Lung (tissue), 12 donors: Measurements from ENCODE around the gene BOLL. TPM values are rescaled to one million over a fixed set of nuclear protein-coding genes. Genes with fewer than 3 reads are reported as not detected.
"Not testable (repeated sequence)": the region's sequence is repeated elsewhere in the genome, so short reads cannot be mapped to it uniquely, and the experiment has no call there.

Experiments
- ATAC-seq: fragments of 200-7000 bp; cut with Tn5 transposase; one replicate; pipeline ENCODE4 v1.9.1; 2020; ENCODE audit warnings: moderate number of reproducible peaks; ENCODE audit not compliant: insufficient read depth, low FRiP score
- DNase-seq, 3 donors: peaks; one replicate each; pipeline ENCODE4 v3.0.0-alpha.2; 2013 to 2017
- H3K27ac ChIP-seq, 2 donors: one replicate each; pipeline ENCODE4 v1.5.1; 2013; ENCODE audit warnings: mild to moderate bottlenecking in 2 of 2, moderate library complexity in 2 of 2, control low read depth in 1 of 2, inconsistent platforms in 1 of 2, low read depth in 1 of 2, low read length in 1 of 2
- H3K27me3 ChIP-seq, 3 donors: one replicate each; pipeline ENCODE4 v1.5.1; 2013; ENCODE audit warnings: low read length in 2 of 3; ENCODE audit not compliant: control insufficient read depth in 3 of 3, insufficient read depth in 3 of 3
- H3K36me3 ChIP-seq, 4 donors: one replicate each; pipeline ENCODE4 v1.5.1; 2013; ENCODE audit warnings: low read length in 4 of 4, mild to moderate bottlenecking in 1 of 4, moderate library complexity in 1 of 4; ENCODE audit not compliant: control insufficient read depth in 4 of 4, insufficient read depth in 4 of 4
- H3K4me1 ChIP-seq, 5 donors: one replicate each; pipeline ENCODE4 v1.5.1; 2013; ENCODE audit warnings: low read length in 5 of 5, mild to moderate bottlenecking in 2 of 5, moderate library complexity in 1 of 5; ENCODE audit not compliant: control insufficient read depth in 5 of 5, insufficient read depth in 5 of 5
- H3K4me3 ChIP-seq: one replicate; pipeline ENCODE4 v1.5.1; 2013; ENCODE audit warnings: mild to moderate bottlenecking, control low read depth, moderate library complexity
- H3K9ac ChIP-seq, 2 donors: one replicate each; pipeline ENCODE4 v1.5.1; 2013; ENCODE audit warnings: low read length in 2 of 2, control low read depth in 1 of 2; ENCODE audit not compliant: insufficient read depth in 1 of 2
- H3K9me3 ChIP-seq, 4 donors: one replicate each; pipeline ENCODE4 v1.5.1; 2013; ENCODE audit warnings: low read length in 3 of 4, mild to moderate bottlenecking in 1 of 4, moderate library complexity in 1 of 4; ENCODE audit not compliant: control insufficient read depth in 4 of 4, insufficient read depth in 3 of 4
- WGBS, 2 donors: extraction: QIAGEN DNeasy Blood & Tissue Kit; methylation state at CpG; one replicate each; pipeline ENCODE4 v1.1.7; 2013; 5-methylcytosine and 5-hydroxymethylcytosine counted together
- polyA plus RNA-seq, 2 donors: library from polyadenylated mRNA; stranded (reverse); fragments of 200-250 nt; gene quantifications; one replicate each; pipeline ENCODE4 v1.2.1, GENCODE V29; 2013
- total RNA-seq, 2 donors: library from RNA; depleted of rRNA in 1 of 2; stranded (reverse); fragments of >200 nt in 1 of 2; gene quantifications; one replicate each; pipeline ENCODE4 v1.2.1, GENCODE V29; 2014 to 2021
- TF ChIP-seq, protein P1 (sequence below): IDR thresholded peaks from 2 replicates; pipeline ENCODE4 v1.5.1; 2012; ENCODE audit warnings: mild to moderate bottlenecking; ENCODE audit errors: control extremely low read depth, extremely low read depth
- donor health status: control.
- donor health status: control.
- donor health status: Bipolar disorder and iron deficiency.
- donor health status: healthy.
- donor health status: DM: yes; HTN: yes; CAD: no.

BOLL gene
- total and polyA plus RNA-seq, 4 donors, result not detected

DNA sequence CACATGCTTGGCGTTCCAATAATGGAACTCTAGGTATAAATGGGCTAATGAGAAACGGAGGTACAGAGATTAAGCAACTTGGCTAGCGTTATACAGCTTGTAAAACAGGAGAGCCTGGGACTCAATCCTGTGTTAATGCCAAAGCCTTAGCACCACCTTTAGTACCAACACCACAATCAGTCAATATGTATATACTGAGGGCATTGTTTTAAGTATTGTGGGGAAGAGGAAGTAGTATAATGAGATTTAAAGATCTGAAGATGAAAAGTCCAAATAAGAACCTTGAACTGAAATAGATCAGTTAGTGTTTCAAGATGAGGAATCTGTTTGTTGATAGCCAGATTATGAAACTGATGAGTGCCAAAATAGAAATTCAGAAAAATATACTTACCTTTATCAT lies 71.8 kb downstream of the BOLL start:
- 91 to 96% methylated on average over 3 of the region's 3 CpGs for WGBS, 2 donors
- H3K9ac ChIP-seq, result no peak overlapping the region

DNA sequence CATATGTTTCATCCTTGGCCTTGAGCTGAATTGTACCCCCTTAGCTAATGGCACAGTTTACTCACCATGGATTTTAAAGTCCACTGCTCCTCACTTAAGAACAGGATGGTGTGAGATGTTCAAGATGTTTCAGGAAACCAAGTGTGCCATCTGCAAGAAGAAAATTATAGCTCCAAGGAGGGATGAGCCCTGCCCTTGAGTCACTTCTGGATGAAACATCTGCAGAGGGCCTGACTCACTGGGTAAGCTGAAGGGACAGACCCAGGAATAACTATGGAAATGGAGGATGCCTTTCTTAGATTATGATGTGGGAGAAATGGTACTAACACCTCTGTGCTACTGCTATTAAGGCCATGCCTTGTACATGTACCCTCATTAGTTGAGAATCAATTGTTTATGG lies 73.5 kb downstream of the BOLL start:
- H3K27ac ChIP-seq, result no peak overlapping the region
- no peaks in the 10 kb centered on the region for H3K27me3 ChIP-seq
- no peak overlapping the region for H3K9ac ChIP-seq
- no peak overlapping the region for H3K4me3 ChIP-seq
- DNase-seq (no peak), ATAC-seq (no peak)
- H3K36me3 ChIP-seq, result peaks cover 0 to 4% (median under 1%) of the 10 kb centered on the region in 4 donors
- no peaks in the 10 kb centered on the region for H3K9me3 ChIP-seq
- H3K4me1 ChIP-seq, result peaks cover 4 to 17% (median 7%) of the 10 kb centered on the region in 5 donors
- TF ChIP-seq, protein P1, sequence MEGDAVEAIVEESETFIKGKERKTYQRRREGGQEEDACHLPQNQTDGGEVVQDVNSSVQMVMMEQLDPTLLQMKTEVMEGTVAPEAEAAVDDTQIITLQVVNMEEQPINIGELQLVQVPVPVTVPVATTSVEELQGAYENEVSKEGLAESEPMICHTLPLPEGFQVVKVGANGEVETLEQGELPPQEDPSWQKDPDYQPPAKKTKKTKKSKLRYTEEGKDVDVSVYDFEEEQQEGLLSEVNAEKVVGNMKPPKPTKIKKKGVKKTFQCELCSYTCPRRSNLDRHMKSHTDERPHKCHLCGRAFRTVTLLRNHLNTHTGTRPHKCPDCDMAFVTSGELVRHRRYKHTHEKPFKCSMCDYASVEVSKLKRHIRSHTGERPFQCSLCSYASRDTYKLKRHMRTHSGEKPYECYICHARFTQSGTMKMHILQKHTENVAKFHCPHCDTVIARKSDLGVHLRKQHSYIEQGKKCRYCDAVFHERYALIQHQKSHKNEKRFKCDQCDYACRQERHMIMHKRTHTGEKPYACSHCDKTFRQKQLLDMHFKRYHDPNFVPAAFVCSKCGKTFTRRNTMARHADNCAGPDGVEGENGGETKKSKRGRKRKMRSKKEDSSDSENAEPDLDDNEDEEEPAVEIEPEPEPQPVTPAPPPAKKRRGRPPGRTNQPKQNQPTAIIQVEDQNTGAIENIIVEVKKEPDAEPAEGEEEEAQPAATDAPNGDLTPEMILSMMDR, result no peak

More for the DNA sequence above, 71.8 kb downstream of the BOLL start:
- ATAC-seq (no peak), DNase-seq (no peak)
- Histone ChIP-seq H3K27me3 (no peaks in the 10 kb centered on the region), H3K4me1 (peaks cover 0 to 8% (median 3%) of the 10 kb centered on the region in 5 donors), H3K4me3 (no peak overlapping the region), H3K36me3 (peaks cover 0 to 4% (median under 1%) of the 10 kb centered on the region in 4 donors), H3K9me3 (no peaks in the 10 kb centered on the region), H3K27ac (no peak overlapping the region)
- TF ChIP-seq, protein P1, result no peak

DNA sequence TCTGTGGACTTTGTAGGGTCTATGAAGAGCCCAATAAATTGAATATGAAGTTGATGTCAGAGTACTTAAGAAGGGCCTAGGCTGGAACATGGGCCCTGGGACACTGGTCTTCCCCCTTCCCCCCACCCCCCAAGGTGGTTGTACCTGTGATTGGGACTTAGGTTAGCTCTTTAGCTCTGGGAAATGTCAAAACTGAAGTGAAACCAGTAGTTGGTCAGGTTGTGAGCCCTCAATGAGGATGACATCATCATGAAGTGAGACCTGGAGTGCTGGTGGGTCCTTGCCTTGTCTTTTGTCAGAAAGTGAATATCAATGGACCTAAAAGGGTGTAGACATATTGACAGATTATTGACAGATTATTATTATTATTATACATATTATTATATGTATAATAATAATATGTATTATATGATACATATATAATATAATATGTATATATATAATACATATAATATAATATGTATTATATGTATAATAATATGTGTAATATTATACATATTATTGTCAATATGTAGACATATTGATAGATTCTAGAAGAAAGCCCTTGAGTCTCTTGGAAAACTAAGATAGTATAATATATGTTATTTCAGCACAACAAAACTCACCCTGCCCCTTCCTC lies 74.6 kb downstream of the BOLL start:
- no peak for ATAC-seq
- Histone ChIP-seq H3K4me1 (peaks cover 9 to 23% (median 11%) of the 10 kb centered on the region in 5 donors), H3K9me3 (no peaks in the 10 kb centered on the region), H3K36me3 (peaks cover 0 to 4% (median under 1%) of the 10 kb centered on the region in 4 donors), H3K27me3 (no peaks in the 10 kb centered on the region), H3K9ac (no peak overlapping the region), H3K27ac (no peak overlapping the region), H3K4me3 (no peak overlapping the region)
- TF ChIP-seq, protein P1, result no peak
- DNase-seq, result no peak

DNA sequence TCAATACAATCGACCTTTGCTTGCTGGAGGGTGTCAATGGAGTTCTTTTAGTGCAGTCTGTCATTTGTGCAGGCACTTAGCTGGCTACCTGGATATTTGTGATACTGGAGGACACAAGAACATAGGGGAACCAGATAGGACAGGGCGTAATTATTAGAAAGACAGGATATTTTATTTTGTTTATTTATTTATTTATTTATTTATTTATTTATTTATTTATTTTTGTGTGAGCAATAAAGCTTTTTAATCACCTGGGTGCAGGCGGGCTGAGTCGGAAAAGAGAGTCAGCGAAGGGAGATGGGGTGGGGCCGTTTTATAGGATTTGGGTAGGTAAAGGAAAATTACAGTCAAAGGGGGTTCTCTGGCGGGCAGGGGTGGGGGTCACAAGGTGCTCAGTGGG lies 76.0 kb downstream of the BOLL start:
- not testable (repeated sequence) for H3K9ac ChIP-seq, H3K27ac ChIP-seq, H3K4me3 ChIP-seq, H3K36me3 ChIP-seq, H3K9me3 ChIP-seq, ATAC-seq, H3K27me3 ChIP-seq, DNase-seq
- 94 to 96% methylated on average over 7 of the region's 7 CpGs for WGBS, 2 donors
- peaks cover 9 to 28% (median 11%) of the 10 kb centered on the region in 5 donors for H3K4me1 ChIP-seq
